CD14-positive monocyte (primary cell): ENCODE measurements around the gene USP6. TPM values are rescaled to one million over a fixed set of nuclear protein-coding genes. Genes with fewer than 3 reads are reported as not detected.

Experiments used
- polyA plus RNA-seq, 3 donors: library from polyadenylated mRNA; depleted of rRNA in 1 of 3; unstranded in 2 of 3; stranded (reverse) in 1 of 3; fragments of 300-500 nt in 2 of 3; fragments of >200 nt in 1 of 3; fragmentation: Illumina TruSeq in 2 of 3; gene quantifications; 1 replicate in 2 of 3; 2 replicates in 1 of 3; pipeline ENCODE4 v1.2.3, GENCODE V29; 2012 to 2021
- small RNA-seq: library from RNA; depleted of rRNA; stranded (forward); fragments of <200 nt; gene quantifications from one replicate; pipeline ENCODE3, GENCODE V24; 2012; ENCODE audit warnings: low read depth; ENCODE audit not compliant: insufficient read length

The USP6 gene
- polyA plus RNA-seq, 3 donors: 0.02 to 0.08 (median 0.02) TPM

Small RNA genes lying within 50 kb of the gene (small RNA-seq; reads per million reads assigned to genes)
- not detected for gene AC012146.4

Other genes with a start within 250 kb of the USP6 start
- gene C17orf107, start 216.5 kb upstream of the USP6 start, polyA plus RNA-seq: 1 to 10 TPM; 1.9 to 5.1 (median 4.2) TPM
- gene CHRNE, start 212.9 kb upstream of the USP6 start, polyA plus RNA-seq: 10 to 100 TPM in 1 of 3 donors, 1 to 10 TPM in 1, under 1 TPM in 1; 0.54 to 12.6 (median 2.1) TPM
- gene GP1BA, start 183.8 kb upstream of the USP6 start, polyA plus RNA-seq: under 1 TPM in 2 of 3 donors, not detected in 1; 0.24 to 0.29 TPM
- gene SLC25A11, start 176.0 kb upstream of the USP6 start, polyA plus RNA-seq: 100 to 1,000 TPM in 2 of 3 donors, 10 to 100 TPM in 1; 65.2 to 138 (median 111) TPM
- 100 to 1,000 TPM in 1 of 3 donors, 10 to 100 TPM in 2; 17.2 to 105 (median 20.6) TPM for gene RNF167, start 175.8 kb upstream of the USP6 start, polyA plus RNA-seq
- gene PFN1, start 167.5 kb upstream of the USP6 start, polyA plus RNA-seq: 1,000 to 10,000 TPM in 2 of 3 donors, 100 to 1,000 TPM in 1; 842 to 1,613 (median 1,582) TPM
- 10 to 100 TPM in 1 of 3 donors, under 1 TPM in 2; 0.36 to 14.2 (median 0.60) TPM for gene ENO3, start 164.9 kb upstream of the USP6 start, polyA plus RNA-seq
- gene SPAG7, start 148.2 kb upstream of the USP6 start, polyA plus RNA-seq: 10 to 100 TPM; 75.6 to 96.7 (median 85.1) TPM
- 10 to 100 TPM in 1 of 3 donors, 1 to 10 TPM in 2; 7.1 to 88.9 (median 7.6) TPM for gene CAMTA2, start 128.4 kb upstream of the USP6 start, polyA plus RNA-seq
- gene INCA1, start 118.5 kb upstream of the USP6 start, polyA plus RNA-seq: under 1 TPM; 0.38 to 0.52 (median 0.44) TPM
- gene KIF1C, start 118.1 kb upstream of the USP6 start, polyA plus RNA-seq: 10 to 100 TPM in 1 of 3 donors, 1 to 10 TPM in 2; 3.6 to 12.0 (median 3.9) TPM
- not detected for gene SLC52A1, start 80.6 kb upstream of the USP6 start, polyA plus RNA-seq
- gene ZFP3, start 37.6 kb upstream of the USP6 start, polyA plus RNA-seq: 1 to 10 TPM in 1 of 3 donors, under 1 TPM in 2; 0.39 to 1.9 (median 0.75) TPM
- gene ZNF232, start 4.2 kb upstream of the USP6 start, polyA plus RNA-seq: 1 to 10 TPM; 2.2 to 3.1 (median 3.0) TPM
- gene ZNF594, start 75.8 kb downstream of the USP6 start, polyA plus RNA-seq: 1 to 10 TPM in 1 of 3 donors, under 1 TPM in 1, not detected in 1; 0.34 to 1.0 TPM
- gene SCIMP, start 118.8 kb downstream of the USP6 start, polyA plus RNA-seq: 100 to 1,000 TPM in 1 of 3 donors, 10 to 100 TPM in 2; 88.7 to 164 (median 98.4) TPM
- 10 to 100 TPM; 12.7 to 19.1 (median 13.7) TPM for gene RABEP1, start 166.3 kb downstream of the USP6 start, polyA plus RNA-seq